ENCODE results near the gene AGAP1. TPM values are rescaled to one million over a fixed set of nuclear protein-coding genes. Genes with fewer than 3 reads are reported as not detected.

AGAP1 gene
- polyA plus RNA-seq, 3 donors from 2014 or later: 0.18 to 2.3 (median 0.21) TPM

DNA sequence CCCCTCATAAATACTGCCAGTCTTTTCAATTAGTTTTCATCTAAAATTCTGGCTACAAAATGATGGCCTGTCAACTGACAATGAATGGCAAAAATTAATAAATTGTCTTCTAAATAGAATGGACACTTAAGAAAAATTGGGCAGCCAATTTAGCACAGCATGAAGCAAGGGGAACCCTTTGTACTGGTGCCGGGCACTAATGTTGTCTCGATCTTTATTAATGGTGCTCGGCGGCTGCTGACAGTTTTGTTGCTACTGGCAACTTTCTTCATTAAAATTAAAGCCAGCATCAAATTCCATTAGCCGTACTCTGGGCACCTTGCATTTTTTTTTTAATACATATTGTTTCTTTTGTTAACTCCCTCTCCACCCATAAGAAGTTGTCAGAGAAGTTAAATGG is 365.0 kb downstream of the AGAP1 start:
- Mint-ChIP-seq H3K27me3 (ENCODE audit: low read depth in 3 of 3) (peaks cover 0 to 3% (median 2%) of the 10 kb centered on the region in 3 donors), H3K4me3 (no peak overlapping the region), H3K9me3 (no peaks in the 10 kb centered on the region), H3K4me1 (peaks cover 5 to 6% of the 10 kb centered on the region in 2 donors), H3K36me3 (no peaks in the 10 kb centered on the region), H3K27ac (no peak overlapping the region)
- no peak for DNase-seq

DNA sequence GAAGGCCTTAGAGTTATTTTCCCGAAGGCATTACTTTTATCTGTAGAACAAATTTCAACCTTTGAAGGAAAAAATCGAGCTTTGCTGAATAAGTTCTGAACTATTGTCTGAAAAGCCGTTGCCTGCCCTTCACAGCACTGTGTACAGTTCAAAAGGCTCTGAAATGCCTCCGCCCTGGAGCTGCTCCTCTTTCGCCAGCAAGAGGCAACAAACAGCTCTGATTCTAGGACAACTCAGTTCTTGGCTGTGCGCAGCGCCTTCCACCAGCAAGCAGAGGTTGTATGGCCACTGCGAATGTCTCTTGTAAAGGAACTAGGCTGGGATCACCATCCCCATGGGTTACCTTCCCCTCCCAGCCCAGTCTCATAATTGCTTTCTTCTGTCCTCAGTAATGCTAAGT is 365.8 kb downstream of the AGAP1 start:
- DNase-seq: no peak
- Mint-ChIP-seq H3K4me3 (no peak overlapping the region), H3K9me3 (no peaks in the 10 kb centered on the region), H3K27ac (no peak overlapping the region), H3K4me1 (peaks cover 13 to 14% of the 10 kb centered on the region in 2 donors), H3K36me3 (no peaks in the 10 kb centered on the region), H3K27me3 (ENCODE audit: low read depth in 3 of 3) (peaks cover 0 to 3% (median 2%) of the 10 kb centered on the region in 3 donors)

DNA sequence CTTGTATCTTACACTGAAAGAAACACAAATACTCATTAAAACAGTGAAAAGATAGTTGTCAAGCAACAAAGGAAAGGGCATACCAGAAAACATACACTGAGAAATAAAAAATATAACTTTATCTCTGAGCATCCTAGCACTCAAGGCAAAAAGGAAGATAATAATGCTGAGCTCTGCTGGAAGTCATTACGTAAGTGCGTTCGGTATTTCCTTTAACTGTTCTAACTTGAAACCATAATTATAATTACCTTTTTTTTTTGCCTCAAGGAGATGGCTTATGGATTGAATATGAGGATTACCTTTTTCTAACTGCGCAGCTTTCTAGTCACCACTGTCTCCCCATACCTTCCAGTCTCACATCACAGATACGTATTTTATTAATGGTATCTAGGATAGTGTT is 366.3 kb downstream of the AGAP1 start:
- Mint-ChIP-seq H3K27me3 (ENCODE audit: low read depth in 3 of 3) (peaks cover 0 to 3% (median 2%) of the 10 kb centered on the region in 3 donors), H3K4me3 (no peak overlapping the region), H3K9me3 (no peaks in the 10 kb centered on the region), H3K4me1 (peaks cover 18 to 19% of the 10 kb centered on the region in 2 donors), H3K27ac (no peak overlapping the region), H3K36me3 (no peaks in the 10 kb centered on the region)
- no peak for DNase-seq

DNA sequence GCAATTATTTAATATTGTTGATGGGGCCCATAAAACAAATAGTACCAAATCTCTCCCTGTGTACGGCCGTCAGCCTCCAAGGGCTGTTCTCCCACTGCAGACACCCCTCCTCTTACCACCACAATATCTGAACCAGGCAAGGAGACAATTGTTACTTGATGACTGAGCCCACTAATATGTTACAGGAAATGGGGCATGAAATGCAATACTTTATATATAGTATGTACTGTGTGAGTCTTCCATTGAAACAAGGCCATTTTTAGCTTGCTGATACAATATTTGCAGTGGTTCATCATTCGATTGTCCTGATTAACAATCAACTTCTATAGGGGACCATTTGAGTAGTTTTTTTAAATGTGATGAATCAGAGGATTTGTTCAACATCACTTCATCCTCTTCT is 367.0 kb downstream of the AGAP1 start:
- no peaks in the 10 kb centered on the region for H3K9me3 Mint-ChIP-seq
- H3K4me3 Mint-ChIP-seq: no peak overlapping the region
- H3K27ac Mint-ChIP-seq: no peak overlapping the region
- H3K27me3 Mint-ChIP-seq (ENCODE audit: low read depth in 3 of 3): peaks cover 0 to 3% (median 2%) of the 10 kb centered on the region in 3 donors
- peaks cover 20 to 23% of the 10 kb centered on the region in 2 donors for H3K4me1 Mint-ChIP-seq
- peaks cover 0 to under 1% (median 0%) of the 10 kb centered on the region in 3 donors for H3K36me3 Mint-ChIP-seq
- no peak for DNase-seq

DNA sequence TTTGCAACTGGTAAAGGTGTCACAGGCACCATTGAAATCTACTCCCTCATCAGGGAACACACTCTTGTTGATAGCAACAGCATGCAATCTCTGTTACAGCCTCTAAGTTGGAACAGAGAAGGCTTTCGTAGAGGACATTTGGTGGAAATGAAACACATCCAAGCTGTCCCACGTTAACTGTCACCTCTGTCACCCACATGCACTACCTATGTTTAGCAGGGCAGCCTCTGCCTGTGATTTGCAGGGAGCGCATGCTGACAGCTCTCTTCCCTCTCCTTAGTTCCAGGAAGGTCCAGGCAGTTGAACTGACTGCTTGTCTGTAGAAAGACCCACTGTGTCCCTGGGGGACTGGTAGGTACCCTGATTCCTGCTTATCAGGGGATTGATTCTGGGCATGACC is 367.5 kb downstream of the AGAP1 start:
- H3K9me3 Mint-ChIP-seq: no peaks in the 10 kb centered on the region
- no peak overlapping the region for H3K27ac Mint-ChIP-seq
- DNase-seq: no peak
- peaks cover 23 to 27% of the 10 kb centered on the region in 2 donors for H3K4me1 Mint-ChIP-seq
- H3K27me3 Mint-ChIP-seq (ENCODE audit: low read depth in 3 of 3): peaks cover 2 to 5% (median 2%) of the 10 kb centered on the region in 3 donors
- H3K4me3 Mint-ChIP-seq: no peak overlapping the region
- peaks cover 0 to 4% (median 0%) of the 10 kb centered on the region in 3 donors for H3K36me3 Mint-ChIP-seq

DNA sequence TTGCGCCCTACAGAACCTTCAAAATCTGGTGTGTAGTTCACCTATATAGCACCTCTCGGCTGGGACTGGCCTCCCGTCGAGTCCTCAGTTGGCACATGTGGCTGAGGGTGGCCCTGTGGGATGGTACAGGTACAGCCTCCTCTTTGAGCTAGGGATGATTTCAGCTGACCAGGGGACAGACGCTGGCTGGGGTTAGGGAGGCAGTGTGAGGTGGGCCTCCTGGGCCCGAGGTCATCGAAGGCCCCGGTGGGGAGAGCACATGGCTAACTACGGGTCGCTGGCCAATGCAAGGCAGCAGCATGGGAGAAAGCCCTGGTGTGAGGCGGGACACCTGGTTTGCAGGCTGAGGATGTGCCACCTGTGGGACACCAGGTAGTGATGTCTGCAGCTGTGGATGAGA is 369.6 kb downstream of the AGAP1 start:
- no peak for DNase-seq
- H3K36me3 Mint-ChIP-seq: peaks cover 0 to 7% (median 0%) of the 10 kb centered on the region in 3 donors
- H3K27me3 Mint-ChIP-seq (ENCODE audit: low read depth in 3 of 3): peaks cover 2 to 5% (median 2%) of the 10 kb centered on the region in 3 donors
- peak overlapping the region in 2 of 5 donors; percentile 4 to 51 for H3K4me3 Mint-ChIP-seq
- H3K9me3 Mint-ChIP-seq: no peaks in the 10 kb centered on the region
- no peak overlapping the region for H3K27ac Mint-ChIP-seq
- H3K4me1 Mint-ChIP-seq: peaks cover 23 to 27% of the 10 kb centered on the region in 2 donors

DNA sequence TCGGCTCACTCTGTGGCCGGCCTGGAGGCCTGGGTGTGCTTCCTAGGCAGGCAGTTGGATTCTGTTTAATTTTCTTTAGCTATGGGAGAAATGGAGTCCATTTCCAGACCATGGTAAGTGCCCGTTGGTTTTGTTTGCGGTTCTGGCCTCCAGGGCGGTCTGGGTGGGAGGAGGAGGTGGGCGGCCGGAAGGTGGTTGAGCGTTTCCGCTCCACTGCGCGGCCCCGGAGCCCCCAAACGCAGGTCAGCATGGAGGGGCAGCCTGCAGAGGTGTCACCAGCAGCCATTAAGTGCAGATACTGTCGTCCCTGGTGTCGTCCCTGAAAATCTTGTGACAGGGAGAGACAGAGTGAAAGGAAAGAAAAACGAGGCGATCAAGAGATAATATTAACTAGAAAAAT is 370.5 kb downstream of the AGAP1 start:
- H3K27me3 Mint-ChIP-seq (ENCODE audit: low read depth in 3 of 3): peaks cover 2 to 5% (median 2%) of the 10 kb centered on the region in 3 donors
- H3K4me1 Mint-ChIP-seq: peaks cover 23 to 27% of the 10 kb centered on the region in 2 donors
- H3K27ac Mint-ChIP-seq: no peak overlapping the region
- no peaks in the 10 kb centered on the region for H3K9me3 Mint-ChIP-seq
- no peak for DNase-seq
- H3K36me3 Mint-ChIP-seq: peaks cover 0 to 7% (median 0%) of the 10 kb centered on the region in 3 donors
- peak overlapping the region; percentile 2 to 65 (median 31) for H3K4me3 Mint-ChIP-seq

DNA sequence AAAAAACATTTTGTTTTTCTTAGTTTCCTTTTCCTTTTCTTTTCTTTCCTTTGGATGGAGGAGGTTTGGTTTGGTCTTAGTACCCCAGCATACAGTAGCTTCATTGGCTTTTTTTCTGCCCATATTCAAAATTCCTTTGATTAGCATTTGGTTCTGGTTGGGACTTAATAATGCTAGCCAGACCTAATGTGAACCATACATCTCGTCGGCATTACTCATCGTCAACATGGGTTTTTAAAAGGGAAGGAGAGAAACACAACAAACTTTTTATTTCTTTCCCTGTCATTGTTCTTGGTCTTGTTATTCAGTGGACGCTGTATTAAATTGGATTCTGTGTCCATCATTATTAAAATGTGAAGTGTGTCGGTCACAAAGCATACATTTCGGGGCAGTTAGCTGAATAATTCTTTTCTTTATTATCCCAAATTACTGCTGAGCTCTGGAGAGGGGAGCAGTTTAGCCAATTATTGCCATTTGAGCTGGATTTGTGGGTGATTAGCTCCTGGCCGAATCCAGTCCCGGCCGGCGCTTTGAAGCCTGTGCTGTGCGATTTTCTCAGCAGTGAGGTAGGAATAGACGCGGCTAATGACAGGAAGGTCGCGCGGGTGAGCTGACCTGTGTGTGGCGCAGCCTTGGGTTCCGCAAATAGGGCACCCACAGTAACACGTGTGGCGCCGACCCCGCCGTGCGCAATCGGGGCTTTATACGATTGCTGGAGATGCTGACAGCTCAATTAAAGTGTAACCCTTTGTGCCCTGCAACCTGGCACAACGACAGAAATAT is 371.1 kb downstream of the AGAP1 start:
- Mint-ChIP-seq H3K4me3 (peak overlapping the region; percentile 2 to 65 (median 33)), H3K4me1 (peaks cover 23 to 27% of the 10 kb centered on the region in 2 donors), H3K27ac (no peak overlapping the region), H3K36me3 (peaks cover 0 to 7% (median 0%) of the 10 kb centered on the region in 3 donors), H3K27me3 (ENCODE audit: low read depth in 3 of 3) (peaks cover 2 to 5% (median 3%) of the 10 kb centered on the region in 3 donors), H3K9me3 (no peaks in the 10 kb centered on the region)
- no peak for DNase-seq

DNA sequence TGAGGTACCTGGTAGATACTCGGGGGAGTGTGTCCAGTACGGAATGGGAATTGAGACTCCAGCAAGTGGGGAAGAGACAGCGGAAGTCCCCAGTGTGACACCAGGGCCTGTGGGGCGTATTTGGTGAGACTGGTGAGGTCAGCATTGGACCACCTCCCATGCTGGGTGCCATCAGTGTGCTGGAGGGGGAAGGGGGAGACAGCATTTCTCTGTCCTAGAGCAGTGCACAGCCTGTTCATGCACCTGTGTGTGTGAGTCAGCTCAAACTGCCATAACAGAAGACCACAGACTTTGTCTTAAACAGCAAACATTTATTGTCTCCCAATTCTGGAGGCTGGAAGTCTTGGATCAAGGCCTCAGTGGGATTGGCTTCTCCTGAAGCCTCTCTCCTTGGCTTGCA is 372.5 kb downstream of the AGAP1 start:
- DNase-seq: no peak
- H3K9me3 Mint-ChIP-seq: peaks cover 0 to 2% (median 0%) of the 10 kb centered on the region in 6 donors
- H3K4me3 Mint-ChIP-seq: no peak overlapping the region
- no peak overlapping the region for H3K27ac Mint-ChIP-seq
- H3K27me3 Mint-ChIP-seq (ENCODE audit: low read depth in 3 of 3): peaks cover 0 to 5% (median 3%) of the 10 kb centered on the region in 3 donors
- H3K36me3 Mint-ChIP-seq: peaks cover 0 to 7% (median 3%) of the 10 kb centered on the region in 3 donors
- peaks cover 23 to 29% of the 10 kb centered on the region in 2 donors for H3K4me1 Mint-ChIP-seq

DNA sequence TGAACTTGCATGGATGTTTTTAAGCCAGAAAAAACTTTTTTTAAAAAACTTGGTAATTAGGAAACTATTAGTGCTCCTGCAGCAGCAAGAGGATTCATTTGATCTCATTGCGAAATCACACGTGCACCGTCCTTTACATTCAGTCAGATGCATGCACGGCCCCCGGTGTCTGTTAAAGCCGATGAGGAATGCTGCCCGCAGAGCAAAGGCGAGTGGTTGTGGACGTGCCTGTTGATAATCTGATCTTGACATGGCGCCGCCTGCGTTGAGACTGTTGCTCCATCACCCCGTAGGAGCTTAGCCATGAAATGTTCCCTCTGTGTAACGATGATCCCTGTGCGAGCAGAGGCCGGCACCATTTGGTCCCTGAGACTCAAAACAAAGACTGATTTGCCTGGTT is 374.4 kb downstream of the AGAP1 start:
- Mint-ChIP-seq H3K4me1 (peaks cover 23 to 32% of the 10 kb centered on the region in 2 donors), H3K27me3 (ENCODE audit: low read depth in 3 of 3) (peaks cover 0 to 3% (median 2%) of the 10 kb centered on the region in 3 donors)

DNA sequence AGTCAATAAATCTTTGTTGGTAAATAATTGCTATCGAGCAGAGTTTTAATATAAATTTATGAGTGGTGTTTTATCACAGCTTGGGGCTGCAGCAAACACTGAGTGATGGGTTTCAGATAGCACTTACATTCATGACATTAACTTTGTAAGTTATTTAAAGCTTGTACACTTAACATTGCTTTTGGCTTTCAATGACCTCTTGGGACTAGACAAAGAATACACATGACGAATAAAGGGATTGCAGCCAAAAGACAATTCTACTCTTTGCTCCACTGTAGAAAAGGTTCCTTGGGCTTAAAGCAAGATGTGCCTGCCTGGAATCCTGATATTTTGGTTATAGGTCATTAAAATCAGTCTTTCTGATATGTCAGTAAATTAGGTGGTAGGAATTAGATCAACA is 374.8 kb downstream of the AGAP1 start:
- DNase-seq: no peak
- Mint-ChIP-seq H3K27me3 (ENCODE audit: low read depth in 3 of 3) (peaks cover 0 to 3% (median 2%) of the 10 kb centered on the region in 3 donors), H3K4me1 (peaks cover 19 to 29% of the 10 kb centered on the region in 2 donors), H3K4me3 (no peak overlapping the region), H3K36me3 (peaks cover 0 to 7% (median 3%) of the 10 kb centered on the region in 3 donors), H3K27ac (no peak overlapping the region), H3K9me3 (peaks cover 0 to 2% (median 0%) of the 10 kb centered on the region in 6 donors)

More for the DNA sequence above, 374.4 kb downstream of the AGAP1 start:
- DNase-seq: no peak
- Mint-ChIP-seq H3K4me3 (no peak overlapping the region), H3K27ac (no peak overlapping the region), H3K9me3 (peaks cover 0 to 2% (median 0%) of the 10 kb centered on the region in 6 donors), H3K36me3 (peaks cover 0 to 7% (median 3%) of the 10 kb centered on the region in 3 donors)

DNA sequence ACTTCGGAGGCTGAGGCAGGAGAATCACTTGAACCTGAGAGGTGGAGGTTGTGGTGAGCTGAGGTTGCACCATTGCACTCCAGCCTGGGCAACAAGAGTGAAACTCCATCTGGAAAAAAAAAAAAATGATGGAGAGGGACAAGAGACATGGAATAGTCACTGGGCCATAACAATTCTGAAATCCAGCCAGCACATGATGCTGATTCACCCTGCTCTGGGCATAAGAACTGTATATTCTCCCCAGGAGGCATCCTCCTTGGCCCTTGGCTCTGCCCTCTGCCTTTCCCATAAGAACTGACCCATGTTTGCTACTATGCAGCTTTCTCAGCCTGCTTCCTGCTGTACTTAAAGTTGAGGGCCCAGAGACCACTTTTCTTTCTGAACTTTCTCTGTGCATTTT is 376.7 kb downstream of the AGAP1 start:
- H3K36me3 Mint-ChIP-seq: peaks cover 0 to 7% (median 3%) of the 10 kb centered on the region in 3 donors
- H3K27me3 Mint-ChIP-seq (ENCODE audit: low read depth in 3 of 3): peaks cover 0 to 3% (median 2%) of the 10 kb centered on the region in 3 donors
- H3K27ac Mint-ChIP-seq: no peak overlapping the region
- H3K4me1 Mint-ChIP-seq: peaks cover 2 to 13% of the 10 kb centered on the region in 2 donors
- no peak overlapping the region for H3K4me3 Mint-ChIP-seq
- no peak for DNase-seq
- H3K9me3 Mint-ChIP-seq: peaks cover 0 to 2% (median 0%) of the 10 kb centered on the region in 6 donors

DNA sequence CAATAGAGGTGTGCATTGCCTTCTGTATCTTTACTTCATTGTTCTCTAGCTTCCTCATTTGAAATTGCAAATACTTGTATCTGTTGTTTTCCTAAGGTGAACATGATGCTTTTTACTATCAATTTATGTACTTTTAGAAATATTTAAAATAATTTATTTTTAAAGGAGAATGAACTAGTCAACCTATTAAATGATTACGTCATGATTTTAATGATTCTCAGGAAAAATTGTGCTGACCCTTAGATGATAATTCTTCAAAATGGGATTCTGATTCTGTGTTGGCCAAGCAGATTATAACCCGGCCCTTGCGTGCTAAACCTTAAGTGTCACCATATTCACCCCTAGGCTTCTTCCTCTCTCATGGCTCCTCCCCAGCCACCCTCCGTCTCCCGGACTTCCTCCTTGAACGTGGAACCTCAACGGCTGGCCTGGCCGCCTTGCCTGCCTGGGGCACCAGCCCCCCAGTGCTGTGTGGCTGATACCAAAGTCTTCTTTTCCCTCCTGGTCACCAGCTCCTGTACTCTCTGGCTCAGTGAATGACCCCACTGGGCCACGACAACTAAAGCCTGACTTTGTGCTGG is 382.3 kb downstream of the AGAP1 start:
- Mint-ChIP-seq H3K4me1 (peaks cover 0 to 9% of the 10 kb centered on the region in 2 donors), H3K27me3 (ENCODE audit: low read depth in 3 of 3) (no peaks in the 10 kb centered on the region), H3K36me3 (peaks cover 0 to 2% (median 0%) of the 10 kb centered on the region in 3 donors), H3K9me3 (peaks cover 0 to 1% (median 0%) of the 10 kb centered on the region in 6 donors), H3K4me3 (no peak overlapping the region), H3K27ac (no peak overlapping the region)
- no peak for DNase-seq

DNA sequence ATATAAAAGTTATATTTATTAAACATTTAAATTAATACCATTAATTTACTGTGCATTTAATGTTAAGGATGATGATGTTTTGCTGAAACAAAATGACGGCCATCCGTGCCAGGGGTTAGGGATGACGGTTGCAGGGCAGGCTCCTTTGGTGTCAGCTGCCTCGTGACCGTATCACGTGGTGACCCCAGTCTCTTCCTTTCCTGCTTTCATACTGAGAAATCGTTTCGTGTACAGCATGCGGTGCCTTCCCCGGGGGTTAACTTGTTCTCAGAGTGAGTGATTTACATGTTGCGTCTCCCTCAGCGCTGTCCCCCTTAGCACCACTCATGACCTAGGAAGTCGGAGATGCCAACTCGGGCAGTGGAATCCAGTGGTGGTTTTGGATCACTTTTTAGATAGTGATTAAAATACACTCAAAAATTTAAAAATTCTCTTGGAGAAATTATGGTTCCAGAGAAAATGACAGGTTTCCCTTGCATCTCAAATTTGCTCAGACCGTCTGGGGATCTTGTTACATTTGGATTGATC is 383.5 kb downstream of the AGAP1 start:
- Mint-ChIP-seq H3K4me3 (no peak overlapping the region), H3K36me3 (no peaks in the 10 kb centered on the region), H3K27ac (no peak overlapping the region), H3K4me1 (peaks cover 0 to 8% of the 10 kb centered on the region in 2 donors), H3K9me3 (no peaks in the 10 kb centered on the region), H3K27me3 (ENCODE audit: low read depth in 3 of 3) (peaks cover 0 to 2% (median 0%) of the 10 kb centered on the region in 3 donors)
- no peak for DNase-seq

Data from immature natural killer cell (primary cell).